Keratinocyte (primary cell): ENCODE measurements around the gene GALNT7. TPM values are rescaled to one million over a fixed set of nuclear protein-coding genes. Genes with fewer than 3 reads are reported as not detected.

Experiments used
- DNase-seq: peaks from one replicate; pipeline ENCODE4 v3.0.0-alpha.2; 2011; ENCODE audit warnings: low read depth, missing footprints, low spot score
- FAIRE-seq: peaks from 2 replicates; lab custom pipeline; 2011; peaks lifted over from hg19 to GRCh38; lab: Jason Lieb, UNC
- H2AFZ ChIP-seq: 2 replicates; pipeline ENCODE4 v1.6.0; 2012; ENCODE audit warnings: low read length, control low read depth, inconsistent platforms; ENCODE audit not compliant: control insufficient read depth
- H3K27ac ChIP-seq: 2 replicates; pipeline ENCODE4 v1.5.1; 2011; ENCODE audit warnings: low read length; ENCODE audit not compliant: control insufficient read depth, insufficient read depth
- H3K27me3 ChIP-seq: 3 replicates; pipeline ENCODE4 v1.6.0; 2011; ENCODE audit warnings: low read length; ENCODE audit not compliant: control insufficient read depth, insufficient read depth; ENCODE audit errors: extremely low read depth
- H3K36me3 ChIP-seq, 2 experiments: 2 replicates in 1 of 2; 3 replicates in 1 of 2; pipeline ENCODE4 v1.5.1; 2011; ENCODE audit warnings: low read length in 2 of 2, mild to moderate bottlenecking in 1 of 2; ENCODE audit not compliant: control insufficient read depth in 2 of 2, insufficient read depth in 2 of 2; ENCODE audit errors: extremely low read depth in 1 of 2
- H3K4me1 ChIP-seq: 3 replicates; pipeline ENCODE4 v1.5.1; 2011; ENCODE audit warnings: low read length; ENCODE audit not compliant: control insufficient read depth, insufficient read depth; ENCODE audit errors: extremely low read depth
- H3K4me2 ChIP-seq: 3 replicates; pipeline ENCODE4 v1.6.0; 2011; ENCODE audit warnings: low read depth, low read length; ENCODE audit not compliant: control insufficient read depth, insufficient read depth; ENCODE audit errors: extremely low read depth
- H3K4me3 ChIP-seq, 3 experiments: fragments of 200-600 bp in 1 of 3; sonication (generic) in 1 of 3; 2 replicates in 2 of 3; 3 replicates in 1 of 3; pipeline ENCODE4 v1.5.1; 2011 to 2016; ENCODE audit warnings: low read length in 3 of 3, mild to moderate bottlenecking in 3 of 3, control low read depth in 2 of 3, inconsistent platforms in 1 of 3, low read depth in 1 of 3, mixed read lengths in 1 of 3, mixed run types in 1 of 3, moderate library complexity in 1 of 3; ENCODE audit not compliant: control insufficient read depth in 2 of 3, insufficient read depth in 2 of 3; ENCODE audit errors: extremely low read depth in 1 of 3
- H3K79me2 ChIP-seq: 2 replicates; pipeline ENCODE4 v1.6.0; 2012; ENCODE audit warnings: low read length; ENCODE audit not compliant: control insufficient read depth, insufficient read depth
- H3K9ac ChIP-seq: 3 replicates; pipeline ENCODE4 v1.6.0; 2011; ENCODE audit warnings: low read length; ENCODE audit not compliant: control insufficient read depth, insufficient read depth; ENCODE audit errors: extremely low read depth
- H3K9me1 ChIP-seq: 3 replicates; pipeline ENCODE4 v1.6.0; 2011; ENCODE audit warnings: low read length; ENCODE audit not compliant: control insufficient read depth, insufficient read depth; ENCODE audit errors: extremely low read depth
- H3K9me3 ChIP-seq: 2 replicates; pipeline ENCODE4 v1.5.1; 2012; ENCODE audit warnings: low read depth, low read length; ENCODE audit not compliant: control insufficient read depth
- H4K20me1 ChIP-seq: 3 replicates; pipeline ENCODE4 v1.6.0; 2011; ENCODE audit warnings: low read length; ENCODE audit not compliant: control insufficient read depth, insufficient read depth; ENCODE audit errors: extremely low read depth
- CTCF ChIP-seq, 3 experiments: IDR thresholded peaks in 1 of 3; conservative IDR thresholded peaks in 1 of 3; optimal IDR thresholded peaks in 1 of 3; 2 replicates in 2 of 3; 3 replicates in 1 of 3; pipeline versions ENCODE3 to v1.5.1; 2011; ENCODE audit warnings: low read length in 3 of 3, mild to moderate bottlenecking in 3 of 3, moderate library complexity in 2 of 3, control low read depth in 1 of 3, inconsistent platforms in 1 of 3; ENCODE audit not compliant: insufficient read depth in 2 of 3; ENCODE audit errors: extremely low read depth in 1 of 3
- EZH2 ChIP-seq: IDR thresholded peaks from one replicate; pipeline ENCODE4 v1.6.1; 2012; ENCODE audit warnings: inconsistent platforms, mild to moderate bottlenecking, low read length, moderate library complexity
- dilution Hi-C: fragments of 300-500 bp; cut with MboI; formaldehyde crosslinking; loops from one replicate; pipeline ENCODE4 v1.7.0; 2020; ENCODE audit warnings: low sequenced_read_pairs; ENCODE audit not compliant: extremely low pct_ligation_motif_present
- polyA plus RNA-seq, 5 experiments: library from polyadenylated mRNA; depleted of rRNA in 3 of 5; stranded (reverse) in 3 of 5; stranded (forward) in 1 of 5; unstranded in 1 of 5; fragments of >200 nt; gene quantifications; 1 replicate in 1 of 5; 2 replicates in 3 of 5; 3 replicates in 1 of 5; pipeline versions ENCODE4 v1.2.1 to v1.2.3, GENCODE V29; 2011 to 2012; ENCODE audit warnings: missing spikeins in 2 of 5, low read depth in 1 of 5, low replicate concordance in 1 of 5

The GALNT7 gene
- polyA plus RNA-seq, 1 donor (not counting 4 experiments of a cell fraction or from before 2014, with no cell fraction given), result 28.8 TPM

- Histone ChIP-seq H3K27ac (no peak overlapping the region), H3K36me3 (no peaks in the 10 kb centered on the region), H3K4me3 (no peak overlapping the region), H3K4me2 (no peak overlapping the region), H3K79me2 (no peaks in the 10 kb centered on the region), H4K20me1 (no peaks in the 10 kb centered on the region), H3K27me3 (no peaks in the 10 kb centered on the region), H2AFZ (no peak overlapping the region), H3K9me3 (no peaks in the 10 kb centered on the region), H3K4me1 (no peaks in the 10 kb centered on the region), H3K9me1 (no peaks in the 10 kb centered on the region), H3K9ac (no peak overlapping the region)
- no peak for TF ChIP-seq CTCF (optimal IDR thresholded peaks at IDR 0.05 in 1 of 3, IDR thresholded peaks at IDR 0.05 in 1 of 3, conservative IDR thresholded peaks at IDR 0.05 in 1 of 3; ENCODE audit: extremely low read depth in 1 of 3, insufficient read depth in 2 of 3, low read length in 3 of 3)
- no peak for TF ChIP-seq EZH2
- DNase-seq (no peak), FAIRE-seq (no peak)
- dilution Hi-C loops, result no loop called here
These were observed 104.4 kb downstream of the GALNT7 start for GRCh38 chr4:173272996-173273395.

- Histone ChIP-seq H2AFZ (no peak overlapping the region), H3K4me1 (no peaks in the 10 kb centered on the region), H3K27me3 (no peaks in the 10 kb centered on the region), H3K4me2 (no peak overlapping the region), H3K9me3 (no peaks in the 10 kb centered on the region), H3K27ac (no peak overlapping the region), H3K79me2 (no peaks in the 10 kb centered on the region), H3K9me1 (no peaks in the 10 kb centered on the region), H4K20me1 (no peaks in the 10 kb centered on the region), H3K4me3 (no peak overlapping the region), H3K36me3 (no peaks in the 10 kb centered on the region), H3K9ac (no peak overlapping the region)
- TF ChIP-seq EZH2, result no peak
- no peak for TF ChIP-seq CTCF (optimal IDR thresholded peaks at IDR 0.05 in 1 of 3, IDR thresholded peaks at IDR 0.05 in 1 of 3, conservative IDR thresholded peaks at IDR 0.05 in 1 of 3; ENCODE audit: extremely low read depth in 1 of 3, insufficient read depth in 2 of 3, low read length in 3 of 3)
- no peak for FAIRE-seq
- no peak for DNase-seq
- dilution Hi-C loops, result no loop called here
These were observed 105.3 kb downstream of the GALNT7 start for GRCh38 chr4:173273941-173274340.
